Fibroblast of gingiva (primary cell): ENCODE results near the gene SLC12A8.

ENCODE experiments used
- DNase-seq: peaks from one replicate; pipeline ENCODE4 v3.0.0-alpha.2; 2011; ENCODE audit warnings: low read depth

Gene SLC12A8

GRCh38 chr3:125110016-125110875 lies 102.3 kb downstream of the SLC12A8 start:
- peak; percentile 83 for DNase-seq

DNA sequence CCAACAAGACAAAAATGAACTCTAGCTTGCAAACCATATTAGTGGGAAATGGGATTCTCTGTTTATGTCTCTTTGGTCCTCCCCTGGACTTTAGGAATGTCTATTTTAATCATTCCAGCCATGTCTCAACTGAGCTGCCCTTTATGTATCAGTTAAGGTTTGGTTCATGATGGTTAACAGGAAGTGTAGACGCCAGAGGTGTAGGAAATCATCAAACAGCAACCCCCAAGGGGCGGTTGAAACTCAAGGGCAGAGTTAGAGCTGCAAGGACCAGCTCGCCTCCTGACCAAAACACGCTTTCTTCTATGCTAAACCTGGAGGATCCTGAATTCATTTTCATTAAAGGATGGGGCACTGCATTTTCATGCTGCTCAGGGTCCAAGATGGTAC lies 103.0 kb downstream of the SLC12A8 start:
- DNase-seq, result no peak

- no peak for DNase-seq
Observed at GRCh38 chr3:125108833-125109535, 103.6 kb downstream of the SLC12A8 start.

DNA sequence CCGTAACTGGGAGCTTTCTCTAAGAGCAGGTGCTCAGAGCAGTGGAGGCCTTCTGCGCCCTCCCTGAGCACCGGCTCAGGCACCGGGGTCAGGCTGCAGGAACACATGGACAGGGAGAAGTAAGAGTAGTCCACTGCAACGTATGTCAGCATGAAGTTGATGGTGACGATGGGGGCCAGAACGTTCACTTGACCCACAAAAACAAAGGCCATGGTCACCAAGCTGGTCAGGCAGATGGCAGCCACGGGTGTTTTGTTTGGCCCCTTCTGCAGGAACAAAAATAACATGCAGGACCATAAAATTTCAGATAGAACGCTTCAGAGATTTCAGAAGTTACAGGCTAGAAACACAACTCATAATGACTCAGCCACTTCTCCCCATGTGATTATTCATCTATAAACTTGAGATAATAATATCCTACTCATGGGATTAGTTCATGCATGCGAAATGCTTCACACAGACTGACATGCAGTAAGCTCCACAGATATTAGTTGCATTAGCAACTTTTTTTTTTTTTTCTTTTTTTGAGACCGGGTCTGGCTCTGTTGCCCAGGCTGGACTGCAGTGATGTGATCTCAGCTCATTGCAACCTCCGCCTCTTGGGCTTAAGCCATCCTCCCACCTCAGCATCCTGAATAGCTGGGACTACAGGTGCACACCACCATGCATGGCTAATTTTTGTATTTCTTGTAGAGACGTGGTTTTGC lies 104.5 kb downstream of the SLC12A8 start:
- peak; percentile 84 for DNase-seq

- DNase-seq, result no peak
Observed at GRCh38 chr3:125107363-125107762, 105.2 kb downstream of the SLC12A8 start.

DNA sequence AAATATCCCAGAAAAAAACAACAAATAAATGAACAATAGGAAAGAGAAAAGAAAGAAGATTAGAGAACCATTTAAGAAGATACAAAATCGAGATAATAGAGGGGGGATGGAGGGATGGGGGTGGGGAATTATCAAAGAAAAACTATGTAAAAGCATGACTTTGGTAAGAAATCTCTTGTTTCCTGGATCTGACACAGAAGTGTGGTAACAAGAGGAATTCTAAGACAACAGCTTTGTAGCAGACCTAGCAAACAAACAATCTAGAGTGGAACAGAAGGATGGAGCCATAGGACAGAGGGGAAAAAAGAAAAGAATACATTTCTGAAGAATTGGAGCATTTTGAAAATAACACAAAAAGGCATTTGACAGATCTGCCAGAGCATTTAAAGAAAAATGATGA lies 107.4 kb downstream of the SLC12A8 start:
- DNase-seq, result no peak

- DNase-seq, result no peak
Observed at GRCh38 chr3:125104639-125105038, 107.9 kb downstream of the SLC12A8 start.

- DNase-seq, result no peak
Observed at GRCh38 chr3:125103406-125103805, 109.1 kb downstream of the SLC12A8 start.

DNA sequence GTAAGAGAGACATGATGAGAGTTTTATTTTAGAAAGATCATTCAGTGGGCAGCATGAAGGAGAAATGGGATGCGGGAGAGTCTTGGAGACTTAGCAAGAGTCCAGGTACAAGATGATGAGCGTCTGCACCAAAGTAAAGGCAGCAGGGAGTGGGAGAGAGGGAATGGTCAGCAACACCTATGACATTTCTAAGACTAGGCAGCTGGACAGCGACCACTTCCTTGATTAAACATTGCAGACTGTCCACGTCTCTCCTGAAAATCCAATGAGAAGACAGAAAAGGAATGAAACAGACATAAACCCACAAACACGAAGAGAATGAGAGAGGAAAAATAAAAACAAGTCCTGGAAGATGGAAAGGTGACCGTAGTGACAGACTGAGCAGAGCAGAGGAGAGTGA lies 110.1 kb downstream of the SLC12A8 start:
- no peak for DNase-seq

- DNase-seq, result peak; percentile 43
Observed at GRCh38 chr3:125098611-125099291, 113.8 kb downstream of the SLC12A8 start.

- no peak for DNase-seq
Observed at GRCh38 chr3:125090649-125091048, 121.9 kb downstream of the SLC12A8 start.

DNA sequence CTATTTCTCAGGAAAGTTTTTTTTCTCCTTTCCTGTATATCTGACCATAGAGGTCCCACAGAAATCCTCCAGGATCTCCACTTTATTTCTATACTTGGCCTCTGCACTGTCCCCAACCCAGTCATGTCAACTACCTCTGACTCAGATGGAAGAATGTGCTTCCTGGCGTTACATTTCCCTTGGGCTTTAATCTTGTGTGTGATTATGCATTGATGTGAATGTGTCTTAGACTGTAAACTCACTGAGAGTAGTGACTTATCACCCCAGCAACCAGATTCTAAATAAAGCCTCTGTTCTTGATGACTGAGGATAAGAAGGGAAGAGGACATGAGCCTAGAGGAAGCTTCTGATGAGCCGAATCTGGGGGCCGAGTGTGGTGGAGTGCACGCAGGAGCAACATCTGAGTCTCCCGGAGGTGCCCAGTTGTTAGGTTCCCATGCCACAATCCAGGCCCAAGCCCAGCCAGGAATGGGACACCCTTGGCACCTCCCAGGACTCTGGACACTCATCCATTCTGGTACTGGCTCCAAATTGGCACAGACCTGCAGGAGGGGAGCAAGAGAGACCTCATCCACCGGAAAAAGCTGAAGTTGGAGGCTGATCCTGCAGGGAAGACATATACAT lies 124.7 kb downstream of the SLC12A8 start:
- peak; percentile 56 for DNase-seq

DNA sequence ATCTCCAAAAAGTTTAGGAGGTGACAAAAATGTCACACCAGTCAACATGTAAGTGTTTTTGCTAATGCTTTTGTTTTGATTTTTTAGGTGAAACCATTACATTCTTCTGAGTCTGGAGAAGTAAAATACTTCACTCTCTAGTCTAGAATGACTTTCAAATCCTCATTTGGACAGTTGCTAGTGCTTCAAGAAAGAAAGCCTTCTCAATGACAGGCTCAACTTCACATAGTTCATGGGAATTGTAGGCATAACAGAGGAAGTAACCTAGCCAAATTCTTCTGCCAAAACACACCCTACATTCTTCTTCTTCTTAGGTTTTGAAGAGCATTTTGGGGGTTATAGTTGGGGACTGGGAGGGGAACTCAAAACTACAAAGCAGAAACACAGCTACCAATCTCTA lies 127.4 kb downstream of the SLC12A8 start:
- DNase-seq, result no peak

GRCh38 chr3:125083776-125084175 lies 128.8 kb downstream of the SLC12A8 start:
- no peak for DNase-seq

DNA sequence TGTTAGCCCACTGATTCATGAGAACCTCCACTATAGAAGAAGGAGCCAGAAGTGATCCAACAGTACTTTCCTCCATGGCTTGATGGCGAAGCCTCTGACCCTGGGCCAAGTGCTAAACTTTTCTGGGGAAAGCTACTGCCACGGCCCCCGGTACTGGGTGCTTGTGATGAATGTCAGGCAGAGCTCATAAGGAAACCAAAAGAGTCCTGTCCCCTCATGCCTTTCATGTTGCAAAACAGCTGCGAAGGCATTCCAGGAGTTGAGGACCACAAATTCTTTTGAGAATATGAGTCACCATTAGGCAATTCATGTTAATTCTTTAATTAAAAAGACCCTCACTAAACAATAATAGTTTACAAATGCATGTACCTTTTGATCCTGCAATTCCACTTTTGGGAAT lies 130.2 kb downstream of the SLC12A8 start:
- peak; percentile 49 for DNase-seq

DNA sequence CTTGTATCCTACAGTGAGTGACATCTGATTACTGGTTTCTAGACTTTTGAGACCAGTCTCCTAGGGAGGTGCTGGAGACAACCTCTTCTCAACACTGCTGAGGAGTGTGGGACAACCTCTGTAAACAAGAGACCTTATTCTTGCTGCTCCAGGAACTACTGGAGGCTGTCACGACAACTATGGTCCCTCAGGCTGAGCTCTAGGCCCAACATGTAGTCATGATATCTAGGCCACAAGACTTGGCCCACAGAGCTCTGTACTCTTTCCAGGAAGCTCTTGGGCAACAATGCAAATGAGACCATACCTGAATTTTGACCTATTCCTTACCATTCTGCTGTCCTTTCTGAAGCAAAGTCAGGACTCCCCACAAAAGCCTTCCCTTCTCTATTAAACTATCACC lies 132.5 kb downstream of the SLC12A8 start:
- no peak for DNase-seq

DNA sequence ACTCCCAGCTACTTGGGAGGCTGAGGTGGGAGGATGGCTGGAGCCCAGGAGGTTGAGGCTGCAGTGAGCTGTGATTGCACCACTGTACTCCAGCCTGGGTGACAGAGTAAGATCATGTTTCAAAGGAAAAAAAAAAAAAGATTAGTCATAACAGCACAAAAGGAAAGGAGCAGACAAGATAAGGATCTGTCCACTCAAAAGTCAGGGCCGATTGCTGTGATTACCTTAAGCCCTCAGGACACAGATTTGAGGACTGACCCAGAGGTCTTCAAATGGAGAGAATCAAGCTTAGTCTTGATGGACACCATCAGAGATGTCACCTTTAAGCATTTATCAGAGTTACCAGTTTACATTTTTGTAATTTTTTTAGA lies 132.9 kb downstream of the SLC12A8 start:
- no peak for DNase-seq

GRCh38 chr3:125078951-125079674 lies 133.4 kb downstream of the SLC12A8 start:
- DNase-seq, result no peak

DNA sequence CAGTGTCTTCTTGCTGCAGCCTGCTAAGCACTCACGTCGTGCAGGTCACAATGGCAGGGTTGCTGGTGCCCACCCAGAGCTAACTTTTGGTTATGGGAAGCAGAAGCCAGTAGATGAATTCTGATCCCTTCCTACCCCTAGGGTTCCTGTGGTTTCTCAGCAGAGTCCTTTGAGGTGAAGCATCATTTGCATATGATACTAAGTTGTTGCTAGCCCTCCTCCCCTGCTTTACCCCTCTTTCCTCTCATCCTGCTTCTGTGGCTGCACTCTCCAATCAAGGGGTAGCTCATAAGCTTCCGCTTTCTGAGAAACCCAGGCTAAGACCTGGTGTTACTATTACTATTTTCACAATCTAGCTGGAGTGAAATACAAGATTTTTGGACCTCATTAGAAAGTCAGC lies 134.7 kb downstream of the SLC12A8 start:
- DNase-seq, result no peak

DNA sequence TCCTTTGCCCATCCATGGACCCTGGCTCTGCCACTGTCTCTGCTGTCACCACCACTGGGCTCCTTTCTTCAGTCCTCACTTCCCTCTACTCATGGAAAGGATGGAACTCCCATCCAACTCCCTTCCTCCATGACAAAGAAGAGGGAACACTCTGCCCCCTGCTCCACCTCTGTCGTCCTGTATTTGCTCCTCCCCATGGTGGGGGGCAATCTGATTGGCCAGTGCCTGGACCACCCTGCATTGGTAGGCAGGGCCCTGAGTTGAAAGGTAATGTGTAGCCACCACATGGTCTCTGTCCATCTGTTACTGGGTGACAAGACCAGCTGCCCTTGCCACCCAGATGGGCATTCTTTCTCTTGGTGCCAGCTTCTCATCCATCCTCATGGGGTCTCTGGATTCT lies 136.1 kb downstream of the SLC12A8 start:
- no peak for DNase-seq

GRCh38 chr3:125075738-125076137 lies 136.8 kb downstream of the SLC12A8 start:
- no peak for DNase-seq
